PC-3 (cell line): ENCODE data around the gene TRAIP. TPM values are rescaled to one million over a fixed set of nuclear protein-coding genes. Genes with fewer than 3 reads are reported as not detected.
A peak's percentile ranks its signal among the peaks of the same experiment; 100 is the strongest.

ENCODE experiments used
- ATAC-seq: fragments of 200-7000 bp; cut with Tn5 transposase; 2 replicates; pipeline ENCODE4 v1.9.1; 2020; ENCODE audit warnings: mild to moderate bottlenecking, moderate library complexity
- BruUV-seq: library from RNA; stranded (reverse); fragments of 400-500 nt; replicated peaks from 2 replicates; lab custom pipeline; 2021; lab: Mats Ljungman, UMichigan
- CTCF ChIA-PET: fragments of 300-600 bp; sonication (Branson Sonifier 250); formaldehyde crosslinking; loops from one replicate; lab custom pipeline; 2022; ENCODE audit warnings: antibody characterized with exemption; lab: Charles Lee
- POLR2A ChIA-PET: fragments of 300-600 bp; sonication (Branson Sonifier 250); formaldehyde crosslinking; loops from one replicate; lab custom pipeline; 2022; ENCODE audit warnings: antibody characterized with exemption; ENCODE audit not compliant: unreplicated experiment; lab: Charles Lee
- DNase-seq: peaks from one replicate; pipeline ENCODE4 v3.0.0-alpha.2; 2015
- H2AFZ ChIP-seq: fragments of 300-600 bp; sonication (generic); 2 replicates; pipeline ENCODE4 v1.6.0; 2016; ENCODE audit warnings: antibody characterized with exemption, low read length
- H3F3A ChIP-seq: fragments of 300-600 bp; sonication (generic); one replicate; pipeline ENCODE4 v1.6.0; 2017; ENCODE audit warnings: antibody characterized with exemption, low read length, control low read depth, mild to moderate bottlenecking; ENCODE audit not compliant: unreplicated experiment
- H3K27ac ChIP-seq: fragments of 300-600 bp; sonication (generic); 2 replicates; pipeline ENCODE4 v1.5.1; 2016; ENCODE audit warnings: mild to moderate bottlenecking, low read length
- H3K27me3 ChIP-seq: fragments of 300-600 bp; sonication (generic); 2 replicates; pipeline ENCODE4 v1.6.1; 2016; ENCODE audit warnings: low read length, mixed read lengths
- H3K36me3 ChIP-seq: fragments of 300-600 bp; sonication (generic); 2 replicates; pipeline ENCODE4 v1.6.1; 2016; ENCODE audit warnings: low read depth, mixed run types, low read length, mixed read lengths
- H3K4me1 ChIP-seq: fragments of 300-600 bp; sonication (generic); 2 replicates; pipeline ENCODE4 v1.5.1; 2016; ENCODE audit warnings: low read length; ENCODE audit not compliant: insufficient read depth
- H3K4me2 ChIP-seq: fragments of 300-600 bp; sonication (generic); 2 replicates; pipeline ENCODE4 v1.6.0; 2016; ENCODE audit warnings: low read length
- H3K4me3 ChIP-seq: fragments of 300-600 bp; sonication (generic); 2 replicates; pipeline ENCODE4 v1.5.1; 2016; ENCODE audit warnings: mild to moderate bottlenecking, low read length, mixed read lengths
- H3K79me2 ChIP-seq: fragments of 300-600 bp; sonication (generic); 2 replicates; pipeline ENCODE4 v1.6.1; 2017; ENCODE audit warnings: low read length, mixed read lengths
- H3K9ac ChIP-seq: fragments of 300-600 bp; sonication (generic); 2 replicates; pipeline ENCODE4 v1.6.0; 2016; ENCODE audit warnings: mild to moderate bottlenecking, low read length
- H3K9me2 ChIP-seq: fragments of 300-600 bp; sonication (generic); replicated peaks from 2 replicates; pipeline ENCODE4 v1.6.1; 2016; ENCODE audit warnings: mixed run types, low read length, mixed read lengths
- H3K9me3 ChIP-seq: fragments of 300-600 bp; sonication (generic); 2 replicates; pipeline ENCODE4 v1.6.1; 2016; ENCODE audit warnings: low read length, mixed read lengths
- H4K20me1 ChIP-seq: fragments of 300-600 bp; sonication (generic); 2 replicates; pipeline ENCODE4 v1.6.1; 2016; ENCODE audit warnings: low read length, mixed read lengths
- CTCF ChIP-seq: fragments of 300-600 bp; sonication (generic); conservative IDR thresholded peaks from 2 replicates; pipeline ENCODE4 v1.5.1; 2017; ENCODE audit warnings: antibody characterized with exemption, low read depth, mild to moderate bottlenecking, low read length
- EZH2 ChIP-seq: fragments of 300-600 bp; sonication (generic); IDR thresholded peaks from one replicate; pipeline ENCODE4 v1.6.1; 2017; ENCODE audit warnings: antibody characterized with exemption, mild to moderate bottlenecking, low read length; ENCODE audit not compliant: unreplicated experiment
- EZH2phosphoT487 ChIP-seq: fragments of 300-600 bp; sonication (generic); IDR thresholded peaks from 2 replicates; pipeline ENCODE4 v1.6.1; 2018; ENCODE audit warnings: mild to moderate bottlenecking, antibody characterized with exemption, low read length, borderline replicate concordance
- intact Hi-C: fragments of 100-400 bp; cut with micrococcal nuclease; formaldehyde crosslinking; loops from 2 replicates; pipeline ENCODE4 v1.9.0; 2023
- total RNA-seq: library from RNA; depleted of rRNA; stranded (reverse); fragments of >200 nt; gene quantifications from 2 replicates; pipeline ENCODE4 v1.2.3, GENCODE V29; 2014

TRAIP gene
- total RNA-seq, 1 experiment from 2014 or later: 21.6 TPM

GRCh38 chr3:49868862-49869466 is 12.6 kb upstream of the TRAIP start:
- H3K9me2 ChIP-seq: no peaks in the 10 kb centered on the region
- ATAC-seq (no peak), DNase-seq (no peak)
- intact Hi-C loops: no loop called here
- no TSS peak for BruUV-seq
- no peaks in the 10 kb centered on the region for H4K20me1 ChIP-seq
- no peaks in the 10 kb centered on the region for H3K4me1 ChIP-seq
- no peaks in the 10 kb centered on the region for H3K9me3 ChIP-seq
- no peak overlapping the region for H3K9ac ChIP-seq
- H3F3A ChIP-seq: no peaks in the 10 kb centered on the region
- no peak overlapping the region for H2AFZ ChIP-seq
- peaks cover 3% of the 10 kb centered on the region; the same call in 1 of the 2 replicates for H3K27me3 ChIP-seq
- no peaks in the 10 kb centered on the region for H3K79me2 ChIP-seq
- TF ChIP-seq CTCF (no peak), EZH2 (no peak), EZH2phosphoT487 (no peak)
- ChIA-PET POLR2A (no interaction called here), CTCF (no interaction called here)
- H3K4me3 ChIP-seq: no peak overlapping the region
- no peak overlapping the region for H3K4me2 ChIP-seq
- no peaks in the 10 kb centered on the region for H3K36me3 ChIP-seq
- no peak overlapping the region for H3K27ac ChIP-seq

DNA sequence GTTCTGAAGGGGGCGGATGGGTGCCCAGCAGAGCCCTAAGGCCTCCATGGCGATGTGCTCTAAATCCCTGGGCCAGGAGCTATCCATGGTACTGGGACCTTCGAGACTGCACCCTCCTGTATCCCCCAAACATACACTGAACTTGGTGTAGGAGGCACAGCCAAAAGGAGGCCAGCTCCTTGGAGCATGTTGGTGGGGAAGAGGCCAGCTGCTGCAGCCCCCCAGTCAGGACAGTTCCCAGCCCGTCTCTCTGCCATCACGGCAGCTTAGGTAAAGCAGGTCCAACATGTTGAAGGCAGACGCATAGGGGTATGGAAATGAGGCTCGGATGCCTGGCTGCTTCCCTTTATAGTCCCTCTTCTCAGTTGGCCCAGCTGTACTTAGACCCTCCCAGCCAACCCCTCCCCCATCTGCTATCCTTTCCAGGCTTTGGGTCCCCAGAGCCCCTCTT is 11.5 kb upstream of the TRAIP start:
- POLR2A ChIA-PET: no interaction called here
- Histone ChIP-seq H2AFZ (no peak overlapping the region), H3K9ac (no peak overlapping the region), H3F3A (no peaks in the 10 kb centered on the region), H3K27ac (no peak overlapping the region), H3K4me3 (no peak overlapping the region), H3K27me3 (peaks cover 3% of the 10 kb centered on the region; the same call in 1 of the 2 replicates), H3K4me2 (no peak overlapping the region), H3K36me3 (no peaks in the 10 kb centered on the region), H3K9me3 (no peaks in the 10 kb centered on the region), H4K20me1 (no peaks in the 10 kb centered on the region), H3K9me2 (no peaks in the 10 kb centered on the region), H3K4me1 (no peaks in the 10 kb centered on the region), H3K79me2 (no peaks in the 10 kb centered on the region)
- CTCF ChIA-PET: no interaction called here
- TF ChIP-seq CTCF (no peak), EZH2phosphoT487 (no peak), EZH2 (no peak)
- BruUV-seq: no TSS peak
- DNase-seq (peak; percentile 32), ATAC-seq (peak; percentile 25; the same call in 1 of the 2 replicates)
- intact Hi-C loops: no loop called here

DNA sequence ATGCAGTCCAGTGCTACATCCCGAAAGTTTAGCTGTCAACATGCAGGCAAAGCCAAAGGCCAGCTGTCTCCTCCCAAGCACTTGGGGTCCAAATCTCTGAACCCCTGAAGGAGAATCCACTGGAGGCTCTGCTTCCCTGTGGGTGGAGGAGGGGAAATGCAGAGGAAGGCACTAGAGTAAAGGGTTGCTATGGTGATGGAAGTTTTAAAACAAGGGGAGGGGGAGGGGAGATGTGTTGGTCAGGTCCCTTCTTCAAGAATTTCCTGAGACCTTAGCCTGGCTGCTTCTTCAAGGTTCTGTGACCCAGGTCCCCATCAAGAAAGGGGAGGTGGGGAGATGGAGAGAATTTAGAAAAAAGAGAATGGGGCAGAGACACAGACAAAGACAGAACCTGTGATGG is 11.0 kb upstream of the TRAIP start:
- Histone ChIP-seq H3K27ac (no peak overlapping the region), H3K36me3 (no peaks in the 10 kb centered on the region), H3K4me3 (no peak overlapping the region), H3K9ac (no peak overlapping the region), H3K4me1 (no peaks in the 10 kb centered on the region), H3K79me2 (no peaks in the 10 kb centered on the region), H2AFZ (no peak overlapping the region), H3K4me2 (no peak overlapping the region), H4K20me1 (no peaks in the 10 kb centered on the region), H3K27me3 (peaks cover 3% of the 10 kb centered on the region; the same call in 1 of the 2 replicates), H3F3A (no peaks in the 10 kb centered on the region), H3K9me2 (no peaks in the 10 kb centered on the region), H3K9me3 (no peaks in the 10 kb centered on the region)
- ChIA-PET CTCF (no interaction called here), POLR2A (interaction anchor here (0.6 kb wide), 1 partner anchor 69 kb away, joined by 3 read pairs; no protein-coding TSS in a partner anchor)
- no peak for DNase-seq
- ATAC-seq: no peak
- no TSS peak for BruUV-seq
- intact Hi-C loops: no loop called here
- no peak for TF ChIP-seq EZH2phosphoT487
